Ascending aorta (tissue), 2 donors: ENCODE results near the gene GSTA4. TPM values are rescaled to one million over a fixed set of nuclear protein-coding genes. Genes with fewer than 3 reads are reported as not detected.

Source experiments
- DNase-seq, 2 donors: peaks; one replicate each; pipeline ENCODE4 v3.0.0-alpha.2; 2019; ENCODE audit warnings: low spot score in 2 of 2
- H3K27ac ChIP-seq, 2 donors: fragments of 200-600 bp; sonication (generic); one replicate each; pipeline ENCODE4 v1.5.1; 2016 to 2017; ENCODE audit warnings: mild to moderate bottlenecking in 1 of 2
- H3K27me3 ChIP-seq: fragments of 200-600 bp; sonication (generic); one replicate; pipeline ENCODE4 v1.5.1; 2017
- H3K36me3 ChIP-seq, 2 donors: fragments of 200-600 bp; sonication (generic); one replicate each; pipeline ENCODE4 v1.5.1; 2016
- H3K4me1 ChIP-seq, 2 donors: fragments of 200-600 bp; sonication (generic); one replicate each; pipeline ENCODE4 v1.5.1; 2016 to 2017; ENCODE audit warnings: mild to moderate bottlenecking in 1 of 2
- H3K4me3 ChIP-seq, 2 donors: fragments of 200-600 bp; sonication (generic); one replicate each; pipeline ENCODE4 v1.5.1; 2016 to 2017; ENCODE audit warnings: mild to moderate bottlenecking in 1 of 2
- H3K9me3 ChIP-seq, 2 donors: fragments of 200-600 bp; sonication (generic); one replicate each; pipeline ENCODE4 v1.5.1; 2016
- intact Hi-C: fragments of 100-400 bp; cut with DNase I; formaldehyde crosslinking; loops from one replicate; pipeline ENCODE4 v1.15.1; 2023
- total RNA-seq: library from RNA; depleted of rRNA; stranded (reverse); fragments of >200 nt; gene quantifications from one replicate; pipeline ENCODE4 v1.1.0, GENCODE V29; 2016
- TF ChIP-seq, protein P1 (sequence below), 3 experiments: fragments of 200-600 bp in 2 of 3; fragments of 450-650 bp in 1 of 3; sonication (generic) in 2 of 3; IDR thresholded peaks; one replicate each; pipeline ENCODE4 v1.5.1; 2016 to 2019; ENCODE audit warnings: antibody characterized with exemption in 3 of 3, mild to moderate bottlenecking in 1 of 3, moderate library complexity in 1 of 3

GSTA4 gene
- total RNA-seq, 1 donor from 2014 or later = 1.7 TPM

GRCh38 chr6:52975580-52975979 lies 19.5 kb downstream of the GSTA4 start:
- no peaks in the 10 kb centered on the region for H3K4me1 ChIP-seq

GRCh38 chr6:52972989-52973388 lies 22.1 kb downstream of the GSTA4 start:
- no peak for DNase-seq
- H3K4me1 ChIP-seq = no peaks in the 10 kb centered on the region
- intact Hi-C loops = no loop called here
- TF ChIP-seq, protein P1, sequence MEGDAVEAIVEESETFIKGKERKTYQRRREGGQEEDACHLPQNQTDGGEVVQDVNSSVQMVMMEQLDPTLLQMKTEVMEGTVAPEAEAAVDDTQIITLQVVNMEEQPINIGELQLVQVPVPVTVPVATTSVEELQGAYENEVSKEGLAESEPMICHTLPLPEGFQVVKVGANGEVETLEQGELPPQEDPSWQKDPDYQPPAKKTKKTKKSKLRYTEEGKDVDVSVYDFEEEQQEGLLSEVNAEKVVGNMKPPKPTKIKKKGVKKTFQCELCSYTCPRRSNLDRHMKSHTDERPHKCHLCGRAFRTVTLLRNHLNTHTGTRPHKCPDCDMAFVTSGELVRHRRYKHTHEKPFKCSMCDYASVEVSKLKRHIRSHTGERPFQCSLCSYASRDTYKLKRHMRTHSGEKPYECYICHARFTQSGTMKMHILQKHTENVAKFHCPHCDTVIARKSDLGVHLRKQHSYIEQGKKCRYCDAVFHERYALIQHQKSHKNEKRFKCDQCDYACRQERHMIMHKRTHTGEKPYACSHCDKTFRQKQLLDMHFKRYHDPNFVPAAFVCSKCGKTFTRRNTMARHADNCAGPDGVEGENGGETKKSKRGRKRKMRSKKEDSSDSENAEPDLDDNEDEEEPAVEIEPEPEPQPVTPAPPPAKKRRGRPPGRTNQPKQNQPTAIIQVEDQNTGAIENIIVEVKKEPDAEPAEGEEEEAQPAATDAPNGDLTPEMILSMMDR (IDR thresholded peaks at IDR 0.05) = no peak
- peaks cover 0 to 4% of the 10 kb centered on the region in 2 donors for H3K36me3 ChIP-seq
- no peaks in the 10 kb centered on the region for H3K27me3 ChIP-seq
- no peak overlapping the region for H3K27ac ChIP-seq
- no peaks in the 10 kb centered on the region for H3K9me3 ChIP-seq
- H3K4me3 ChIP-seq = no peak overlapping the region

More at GRCh38 chr6:52975580-52975979, 19.5 kb downstream of the GSTA4 start:
- no peaks in the 10 kb centered on the region for H3K27me3 ChIP-seq
- H3K4me3 ChIP-seq = no peak overlapping the region
- DNase-seq = no peak
- intact Hi-C loops = no loop called here
- H3K9me3 ChIP-seq = no peaks in the 10 kb centered on the region
- no peak overlapping the region for H3K27ac ChIP-seq
- TF ChIP-seq, protein P1 (IDR thresholded peaks at IDR 0.05) = no peak
- H3K36me3 ChIP-seq = peaks cover 0 to 4% of the 10 kb centered on the region in 2 donors

- intact Hi-C loops = no loop called here
- H3K9me3 ChIP-seq = no peaks in the 10 kb centered on the region
- no peaks in the 10 kb centered on the region for H3K36me3 ChIP-seq
- H3K4me3 ChIP-seq = no peak overlapping the region
- DNase-seq = no peak
- H3K4me1 ChIP-seq = no peaks in the 10 kb centered on the region
- H3K27me3 ChIP-seq = no peaks in the 10 kb centered on the region
- TF ChIP-seq, protein P1 (IDR thresholded peaks at IDR 0.05) = no peak
- H3K27ac ChIP-seq = no peak overlapping the region
Measured at GRCh38 chr6:52969359-52969758, 25.7 kb downstream of the GSTA4 start.

GRCh38 chr6:52966101-52966500 lies 29.0 kb downstream of the GSTA4 start:
- DNase-seq = no peak
- H3K9me3 ChIP-seq = no peaks in the 10 kb centered on the region
- no peak overlapping the region for H3K27ac ChIP-seq
- TF ChIP-seq, protein P1 (IDR thresholded peaks at IDR 0.05) = no peak
- intact Hi-C loops = no loop called here
- H3K36me3 ChIP-seq = no peaks in the 10 kb centered on the region
- no peaks in the 10 kb centered on the region for H3K4me1 ChIP-seq
- H3K4me3 ChIP-seq = no peak overlapping the region
- H3K27me3 ChIP-seq = no peaks in the 10 kb centered on the region

- DNase-seq = no peak
- no peaks in the 10 kb centered on the region for H3K27me3 ChIP-seq
- H3K4me1 ChIP-seq = no peaks in the 10 kb centered on the region
- H3K4me3 ChIP-seq = no peak overlapping the region
- no peaks in the 10 kb centered on the region for H3K9me3 ChIP-seq
- intact Hi-C loops = no loop called here
- no peak overlapping the region for H3K27ac ChIP-seq
- TF ChIP-seq, protein P1 (IDR thresholded peaks at IDR 0.05) = no peak
- H3K36me3 ChIP-seq = no peaks in the 10 kb centered on the region
Measured at GRCh38 chr6:52965380-52965779, 29.7 kb downstream of the GSTA4 start.

DNA sequence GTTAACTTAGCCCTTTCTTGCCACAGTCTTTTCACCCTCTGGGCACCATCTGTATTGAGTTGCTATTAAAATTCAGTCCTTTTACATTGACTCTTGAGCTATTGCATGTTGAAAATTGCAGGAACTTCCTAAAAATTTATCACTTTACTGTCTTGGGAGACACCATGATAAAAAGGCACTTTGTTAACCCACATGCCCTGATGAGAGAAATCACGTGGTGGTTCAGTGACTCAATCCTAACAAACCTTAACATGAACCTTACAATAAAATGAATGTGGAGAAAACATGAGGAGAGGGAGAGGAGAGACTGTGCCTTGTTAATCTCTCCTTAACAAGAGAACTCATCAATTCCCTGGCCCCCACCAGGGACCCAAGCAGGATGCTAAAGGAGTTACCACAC lies 30.8 kb downstream of the GSTA4 start:
- H3K27me3 ChIP-seq = no peaks in the 10 kb centered on the region
- no peaks in the 10 kb centered on the region for H3K36me3 ChIP-seq
- H3K9me3 ChIP-seq = no peaks in the 10 kb centered on the region
- no peak overlapping the region for H3K27ac ChIP-seq
- no peak for DNase-seq
- intact Hi-C loops = no loop called here
- H3K4me3 ChIP-seq = no peak overlapping the region
- no peaks in the 10 kb centered on the region for H3K4me1 ChIP-seq
- TF ChIP-seq, protein P1 (IDR thresholded peaks at IDR 0.05) = no peak
